C4-2B (cell line): ENCODE results near the gene PCSK6.

Experiments used
- CTCF ChIP-seq: fragments of 450-650 bp; conservative IDR thresholded peaks from 2 replicates; pipeline ENCODE4 v1.5.1; 2017; ENCODE audit warnings: mild to moderate bottlenecking
- ZFX ChIP-seq: fragments of 450-650 bp; IDR thresholded peaks from 2 replicates; pipeline ENCODE4 v1.6.1; 2017

DNA sequence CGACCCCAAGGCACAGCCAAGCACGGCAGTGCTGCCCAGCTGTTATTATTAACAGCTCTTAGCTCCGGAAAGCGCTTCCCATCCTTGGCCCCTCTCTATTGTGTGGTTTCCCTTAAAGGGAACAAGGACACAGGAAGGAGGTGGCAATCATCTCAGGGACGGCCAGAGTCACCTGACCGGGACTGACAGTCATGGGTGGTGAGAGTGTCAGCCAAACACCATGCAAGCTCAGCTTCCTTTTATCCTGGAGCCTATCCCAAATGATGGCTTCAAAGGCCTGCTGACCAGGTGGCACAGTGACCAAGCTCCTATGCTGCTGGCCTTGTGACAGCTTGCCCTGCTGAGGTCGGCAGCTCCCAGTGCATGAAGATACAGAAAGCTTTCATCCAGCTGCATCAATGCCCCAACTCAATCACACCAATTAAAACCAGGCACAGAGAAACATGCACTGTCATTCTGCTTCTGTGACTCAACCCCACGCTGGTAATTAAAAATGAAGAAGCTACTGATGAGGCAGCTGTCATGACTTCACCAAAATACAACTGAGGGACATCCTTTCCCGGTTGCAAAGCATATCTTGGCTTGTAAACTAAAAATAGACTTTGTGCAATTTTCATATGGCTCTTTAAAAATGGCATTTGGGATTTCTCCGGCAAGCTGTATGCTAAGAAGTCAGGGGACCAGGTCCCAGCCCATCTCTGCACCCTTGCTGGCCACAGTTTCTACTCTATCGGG lies 34.0 kb downstream of the PCSK6 start:
- no peak for TF ChIP-seq CTCF
- no peak for TF ChIP-seq ZFX
